ENCODE measurements around the gene MRPS31.

Gene MRPS31

DNA sequence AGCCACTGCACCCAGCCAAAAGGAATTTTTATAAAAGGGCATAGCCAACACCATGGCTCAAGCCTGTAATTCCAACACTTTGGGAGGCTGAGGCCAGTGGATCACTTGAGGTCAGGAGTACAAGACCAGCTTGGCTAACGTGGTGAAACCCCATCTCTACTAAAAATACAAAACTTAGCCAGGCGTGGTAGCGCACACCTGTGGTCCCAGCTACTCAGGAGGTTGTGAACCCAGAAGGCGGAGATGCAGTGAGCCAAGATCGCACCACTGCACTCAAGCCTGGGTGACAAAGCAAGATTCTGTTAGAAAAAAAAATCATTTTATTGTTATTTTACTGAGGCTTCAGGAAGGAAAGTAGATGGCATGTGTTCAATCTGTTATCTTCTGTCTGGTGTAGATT lies 73.3 kb downstream of the MRPS31 start:
- no peak overlapping the region for H3K27ac ChIP-seq (ENCODE audit: low read length)
- no peaks in the 10 kb centered on the region for H3F3A ChIP-seq (ENCODE audit: insufficient read depth, low read length)
- H3K4me2 ChIP-seq (ENCODE audit: low read depth, low read length) = no peak overlapping the region
- no peak for DNase-seq
- no peaks in the 10 kb centered on the region for H4K20me1 ChIP-seq (ENCODE audit: insufficient read depth, low read length)
- H3K79me2 ChIP-seq (ENCODE audit: low read length) = no peaks in the 10 kb centered on the region
- H2AFZ ChIP-seq (ENCODE audit: low read length) = no peak overlapping the region
- no peak overlapping the region for H3K9ac ChIP-seq (ENCODE audit: low read length)
- no peaks in the 10 kb centered on the region for H3K4me1 ChIP-seq (ENCODE audit: low read length)
- H3K9me2 ChIP-seq (replicated peaks; ENCODE audit: insufficient read depth, low read length) = no peaks in the 10 kb centered on the region
- no peaks in the 10 kb centered on the region for H3K36me3 ChIP-seq (replicated peaks; ENCODE audit: insufficient read depth, low read length)
- H3K27me3 ChIP-seq (replicated peaks; ENCODE audit: insufficient read depth, low read length) = no peaks in the 10 kb centered on the region
- TF ChIP-seq EZH2phosphoT487 (IDR thresholded peaks at IDR 0.05; ENCODE audit: low read length) (no peak), CTCF (IDR thresholded peaks at IDR 0.05; ENCODE audit: low read length) (no peak), EZH2 (optimal IDR thresholded peaks at IDR 0.05; ENCODE audit: low read depth, low read length) (no peak)
- H3K9me3 ChIP-seq (replicated peaks; ENCODE audit: insufficient read depth, low read length) = no peaks in the 10 kb centered on the region
- no peak overlapping the region for H3K4me3 ChIP-seq (ENCODE audit: low read length)

DNA sequence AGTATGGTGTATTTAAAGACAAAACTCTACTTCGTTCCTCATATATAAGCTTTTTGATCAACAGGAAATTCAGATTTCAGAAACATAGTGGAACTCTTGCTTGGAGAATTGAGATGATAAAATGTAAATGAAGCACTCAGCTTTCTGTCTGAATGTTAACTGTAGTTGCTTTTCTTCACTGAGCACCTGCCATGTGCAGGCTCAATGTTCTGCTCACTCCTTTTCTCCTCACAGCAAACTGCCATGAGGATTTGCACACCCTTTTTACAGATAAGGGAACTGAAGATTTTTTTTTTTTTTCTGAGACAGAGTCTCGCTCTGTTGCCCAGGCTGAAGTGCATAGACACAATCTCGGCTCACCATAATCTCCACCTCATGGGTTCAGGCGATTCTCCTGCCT lies 76.6 kb downstream of the MRPS31 start:
- Histone ChIP-seq H3K4me1 (ENCODE audit: low read length) (no peaks in the 10 kb centered on the region), H3K79me2 (ENCODE audit: low read length) (no peaks in the 10 kb centered on the region), H3K9me2 (replicated peaks; ENCODE audit: insufficient read depth, low read length) (no peaks in the 10 kb centered on the region), H3K27ac (ENCODE audit: low read length) (no peak overlapping the region), H3K36me3 (replicated peaks; ENCODE audit: insufficient read depth, low read length) (no peaks in the 10 kb centered on the region), H3K9ac (ENCODE audit: low read length) (no peak overlapping the region), H3K4me2 (ENCODE audit: low read depth, low read length) (no peak overlapping the region), H3K9me3 (replicated peaks; ENCODE audit: insufficient read depth, low read length) (no peaks in the 10 kb centered on the region), H3K4me3 (ENCODE audit: low read length) (no peak overlapping the region), H4K20me1 (ENCODE audit: insufficient read depth, low read length) (no peaks in the 10 kb centered on the region), H2AFZ (ENCODE audit: low read length) (no peak overlapping the region), H3K27me3 (replicated peaks; ENCODE audit: insufficient read depth, low read length) (no peaks in the 10 kb centered on the region), H3F3A (ENCODE audit: insufficient read depth, low read length) (no peaks in the 10 kb centered on the region)
- DNase-seq = no peak
- TF ChIP-seq EZH2 (optimal IDR thresholded peaks at IDR 0.05; ENCODE audit: low read depth, low read length) = no peak
- TF ChIP-seq CTCF (IDR thresholded peaks at IDR 0.05; ENCODE audit: low read length) = no peak
- TF ChIP-seq EZH2phosphoT487 (IDR thresholded peaks at IDR 0.05; ENCODE audit: low read length) = no peak

- TF ChIP-seq EZH2 (optimal IDR thresholded peaks at IDR 0.05; ENCODE audit: low read depth, low read length) (no peak), EZH2phosphoT487 (IDR thresholded peaks at IDR 0.05; ENCODE audit: low read length) (no peak), CTCF (IDR thresholded peaks at IDR 0.05; ENCODE audit: low read length) (no peak)
- Histone ChIP-seq H4K20me1 (ENCODE audit: insufficient read depth, low read length) (no peaks in the 10 kb centered on the region), H3K9ac (ENCODE audit: low read length) (no peak overlapping the region), H3K9me3 (replicated peaks; ENCODE audit: insufficient read depth, low read length) (no peaks in the 10 kb centered on the region), H3K79me2 (ENCODE audit: low read length) (no peaks in the 10 kb centered on the region), H3K4me2 (ENCODE audit: low read depth, low read length) (no peak overlapping the region), H2AFZ (ENCODE audit: low read length) (no peak overlapping the region), H3K4me1 (ENCODE audit: low read length) (no peaks in the 10 kb centered on the region), H3K27ac (ENCODE audit: low read length) (no peak overlapping the region), H3K9me2 (replicated peaks; ENCODE audit: insufficient read depth, low read length) (no peaks in the 10 kb centered on the region), H3K36me3 (replicated peaks; ENCODE audit: insufficient read depth, low read length) (no peaks in the 10 kb centered on the region), H3F3A (ENCODE audit: insufficient read depth, low read length) (no peaks in the 10 kb centered on the region), H3K4me3 (ENCODE audit: low read length) (no peak overlapping the region), H3K27me3 (replicated peaks; ENCODE audit: insufficient read depth, low read length) (no peaks in the 10 kb centered on the region)
- no peak for DNase-seq
Measured at GRCh38 chr13:40692946-40693345, 78.0 kb downstream of the MRPS31 start.
